ENCODE data around the gene RRBP1.

RRBP1 gene

DNA sequence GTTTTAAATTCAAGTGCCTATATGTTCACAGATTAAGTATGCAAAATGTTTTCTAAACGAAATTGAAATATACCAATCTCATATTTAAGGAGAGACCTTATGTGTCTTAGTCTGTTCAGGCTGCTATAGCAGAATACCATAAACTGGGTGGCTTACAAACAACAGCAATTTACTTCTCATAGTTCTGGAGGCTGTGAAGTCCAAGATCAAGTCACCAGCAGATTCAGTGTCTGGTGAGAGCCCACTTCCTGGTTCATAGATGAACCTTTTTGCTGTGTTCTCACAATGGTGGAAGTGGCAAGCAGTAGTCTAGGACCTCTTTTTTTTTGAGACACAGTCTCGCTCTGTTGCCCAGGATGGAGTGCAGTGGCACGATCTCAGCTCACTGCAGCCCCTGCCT, 115.7 kb downstream of the RRBP1 start:
- no peak for DNase-seq

GRCh38 chr20:17565169-17565845, 116.7 kb downstream of the RRBP1 start:
- no peak for DNase-seq

Data from NCI-H1048 (cell line).